ENCODE results near the gene CORO7.

CORO7 gene

DNA sequence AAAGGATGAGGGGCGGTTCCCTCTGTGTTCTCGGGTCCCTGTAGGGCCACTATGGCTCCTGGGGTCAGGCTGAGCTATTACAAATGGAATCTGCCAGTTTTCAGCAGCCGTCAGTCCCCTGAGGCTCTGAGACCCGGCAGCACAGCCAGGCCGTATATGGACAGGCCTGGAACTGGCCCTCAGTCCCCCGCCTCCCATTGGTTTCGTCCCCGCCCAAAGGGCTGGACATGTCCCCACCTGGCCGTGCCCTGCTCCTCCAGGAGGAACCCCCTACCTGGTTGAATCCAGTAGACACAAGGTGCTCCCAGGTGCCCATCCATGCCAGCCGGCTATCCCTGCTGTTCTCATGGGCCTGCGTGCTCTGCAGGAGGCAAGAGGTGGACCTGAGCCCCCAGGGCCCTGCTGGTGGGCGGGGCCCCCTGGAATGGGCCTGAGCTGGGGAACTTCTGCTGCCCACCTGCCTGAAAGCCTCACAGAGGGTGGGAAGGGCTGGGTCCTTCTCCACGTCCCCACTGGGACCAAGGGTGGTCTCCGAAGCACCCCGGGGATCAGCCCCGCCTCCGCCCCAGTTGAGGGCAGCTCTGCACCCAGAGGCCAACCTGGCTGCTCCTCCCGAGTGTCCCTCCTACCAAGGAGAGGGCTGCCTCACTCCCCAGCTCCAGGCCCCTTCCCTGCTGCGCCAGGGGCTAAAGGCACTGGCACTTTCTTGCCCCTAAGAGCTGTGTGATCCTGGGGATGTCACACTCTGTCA lies 27.9 kb downstream of the CORO7 start:
- TF ChIP-seq, protein P1, sequence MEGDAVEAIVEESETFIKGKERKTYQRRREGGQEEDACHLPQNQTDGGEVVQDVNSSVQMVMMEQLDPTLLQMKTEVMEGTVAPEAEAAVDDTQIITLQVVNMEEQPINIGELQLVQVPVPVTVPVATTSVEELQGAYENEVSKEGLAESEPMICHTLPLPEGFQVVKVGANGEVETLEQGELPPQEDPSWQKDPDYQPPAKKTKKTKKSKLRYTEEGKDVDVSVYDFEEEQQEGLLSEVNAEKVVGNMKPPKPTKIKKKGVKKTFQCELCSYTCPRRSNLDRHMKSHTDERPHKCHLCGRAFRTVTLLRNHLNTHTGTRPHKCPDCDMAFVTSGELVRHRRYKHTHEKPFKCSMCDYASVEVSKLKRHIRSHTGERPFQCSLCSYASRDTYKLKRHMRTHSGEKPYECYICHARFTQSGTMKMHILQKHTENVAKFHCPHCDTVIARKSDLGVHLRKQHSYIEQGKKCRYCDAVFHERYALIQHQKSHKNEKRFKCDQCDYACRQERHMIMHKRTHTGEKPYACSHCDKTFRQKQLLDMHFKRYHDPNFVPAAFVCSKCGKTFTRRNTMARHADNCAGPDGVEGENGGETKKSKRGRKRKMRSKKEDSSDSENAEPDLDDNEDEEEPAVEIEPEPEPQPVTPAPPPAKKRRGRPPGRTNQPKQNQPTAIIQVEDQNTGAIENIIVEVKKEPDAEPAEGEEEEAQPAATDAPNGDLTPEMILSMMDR (IDR thresholded peaks at IDR 0.05; ENCODE audit: insufficient read depth, low read length, missing control alignments): no peak
- CTCF ChIA-PET: interaction anchor here (0.9 to 23.7 kb wide), 3 partner anchors 13 to 28 kb away, joined by 3 to 389 read pairs (median 65); no protein-coding TSS in a partner anchor
- no peak for DNase-seq (ENCODE audit: low read depth, low spot score)
- no peak overlapping the region for H3K4me3 ChIP-seq (ENCODE audit: low read depth, low read length)
- POLR2A ChIA-PET: interaction anchor here (3.3 kb wide), 1 partner anchor 16 kb away, joined by 18 read pairs; the partner anchor contains the start of gene VASN

DNA sequence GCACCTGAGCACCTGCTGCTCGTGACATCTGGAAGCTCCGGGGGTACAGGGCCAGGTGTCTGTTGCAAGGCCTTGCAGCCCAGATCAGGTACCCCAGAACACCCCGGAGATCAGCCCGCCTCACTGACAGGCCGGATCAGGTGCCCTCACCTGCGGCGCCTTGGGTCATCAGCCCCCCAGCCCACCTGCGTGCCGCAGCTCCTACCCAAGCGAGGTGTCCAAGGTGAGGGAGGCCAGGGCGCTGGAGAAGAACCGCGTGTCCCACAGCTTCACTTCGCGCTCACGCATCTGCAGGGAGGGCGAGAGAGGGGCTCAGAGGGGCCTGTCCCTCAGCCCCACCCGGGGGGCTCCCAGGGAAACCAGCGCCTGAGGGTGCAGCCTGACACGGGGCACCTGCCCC lies 28.6 kb downstream of the CORO7 start:
- TF ChIP-seq, protein P1 (IDR thresholded peaks at IDR 0.05; ENCODE audit: insufficient read depth, low read length, missing control alignments): no peak
- ChIA-PET POLR2A (no interaction called here), CTCF (interaction anchor here (1.1 to 23.7 kb wide), 3 partner anchors 16 to 30 kb away, joined by 5 to 389 read pairs (median 9); no protein-coding TSS in a partner anchor)
- no peak overlapping the region for H3K4me3 ChIP-seq (ENCODE audit: low read depth, low read length)
- DNase-seq (ENCODE audit: low read depth, low spot score): no peak

DNA sequence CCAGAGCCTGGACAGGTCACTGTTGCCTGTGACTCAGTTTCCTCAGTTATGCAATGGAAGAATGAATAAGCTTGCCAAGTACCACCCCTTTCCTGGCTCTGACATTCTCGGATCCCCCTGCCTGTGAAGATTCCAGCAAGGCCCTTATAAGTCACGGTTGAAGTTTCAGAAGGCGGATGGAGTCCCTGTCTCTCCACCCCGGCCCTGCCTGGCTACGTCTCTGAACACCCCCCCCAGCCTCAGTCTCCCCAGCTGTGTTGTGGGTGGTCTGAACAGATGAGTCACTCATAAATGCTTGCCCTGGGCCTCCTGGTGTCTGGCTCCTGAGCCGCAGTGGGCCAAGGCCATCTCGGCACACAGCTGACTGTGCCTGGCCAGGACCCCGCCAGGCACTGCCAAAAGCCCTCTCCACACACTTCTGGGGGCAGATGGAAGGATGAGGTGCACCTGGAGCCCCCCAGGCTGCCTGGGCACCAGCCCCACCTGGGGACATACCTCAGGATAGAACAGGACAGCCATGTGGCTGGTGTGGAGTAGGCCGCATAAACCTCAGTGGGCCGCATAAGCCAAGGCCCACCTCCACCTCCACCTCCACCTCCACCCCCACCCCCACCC lies 29.3 kb downstream of the CORO7 start:
- POLR2A ChIA-PET: interaction anchor here (1.0 to 2.3 kb wide), 2 partner anchors 10 to 14 kb away, joined by 4 to 15 read pairs; no protein-coding TSS in a partner anchor
- DNase-seq (ENCODE audit: low read depth, low spot score): no peak
- TF ChIP-seq, protein P1 (IDR thresholded peaks at IDR 0.05; ENCODE audit: insufficient read depth, low read length, missing control alignments): no peak
- H3K4me3 ChIP-seq (ENCODE audit: low read depth, low read length): no peak overlapping the region
- CTCF ChIA-PET: interaction anchor here (1.1 to 23.7 kb wide), 4 partner anchors 8 to 29 kb away, joined by 4 to 389 read pairs (median 7); no protein-coding TSS in a partner anchor

DNA sequence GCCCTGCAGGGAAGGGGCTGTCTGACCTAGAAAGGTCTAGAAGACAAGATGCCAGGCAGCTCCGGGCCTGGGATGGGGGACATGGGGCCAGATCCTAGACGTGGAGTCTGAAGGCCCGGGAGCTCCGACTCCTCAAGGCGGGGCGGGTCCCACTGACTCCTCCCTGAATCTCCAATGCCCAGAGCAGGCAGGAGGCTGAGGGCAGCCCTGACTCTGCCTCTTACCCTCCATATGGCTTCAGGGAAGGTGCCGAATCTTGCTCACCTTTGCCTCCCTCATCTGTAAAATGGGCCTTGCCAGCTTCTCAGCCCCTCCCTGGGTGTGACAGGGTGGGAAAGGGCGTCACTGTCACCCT lies 30.0 kb downstream of the CORO7 start:
- DNase-seq (ENCODE audit: low read depth, low spot score): no peak
- ChIA-PET CTCF (interaction anchor here (1.0 to 23.7 kb wide), 6 partner anchors 9 to 28 kb away, joined by 3 to 389 read pairs (median 4); no protein-coding TSS in a partner anchor), POLR2A (interaction anchor here (1.0 to 2.3 kb wide), 3 partner anchors 9 to 14 kb away, joined by 4 to 15 read pairs (median 6); no protein-coding TSS in a partner anchor)
- no peak overlapping the region for H3K4me3 ChIP-seq (ENCODE audit: low read depth, low read length)
- TF ChIP-seq, protein P1 (IDR thresholded peaks at IDR 0.05; ENCODE audit: insufficient read depth, low read length, missing control alignments): no peak

DNA sequence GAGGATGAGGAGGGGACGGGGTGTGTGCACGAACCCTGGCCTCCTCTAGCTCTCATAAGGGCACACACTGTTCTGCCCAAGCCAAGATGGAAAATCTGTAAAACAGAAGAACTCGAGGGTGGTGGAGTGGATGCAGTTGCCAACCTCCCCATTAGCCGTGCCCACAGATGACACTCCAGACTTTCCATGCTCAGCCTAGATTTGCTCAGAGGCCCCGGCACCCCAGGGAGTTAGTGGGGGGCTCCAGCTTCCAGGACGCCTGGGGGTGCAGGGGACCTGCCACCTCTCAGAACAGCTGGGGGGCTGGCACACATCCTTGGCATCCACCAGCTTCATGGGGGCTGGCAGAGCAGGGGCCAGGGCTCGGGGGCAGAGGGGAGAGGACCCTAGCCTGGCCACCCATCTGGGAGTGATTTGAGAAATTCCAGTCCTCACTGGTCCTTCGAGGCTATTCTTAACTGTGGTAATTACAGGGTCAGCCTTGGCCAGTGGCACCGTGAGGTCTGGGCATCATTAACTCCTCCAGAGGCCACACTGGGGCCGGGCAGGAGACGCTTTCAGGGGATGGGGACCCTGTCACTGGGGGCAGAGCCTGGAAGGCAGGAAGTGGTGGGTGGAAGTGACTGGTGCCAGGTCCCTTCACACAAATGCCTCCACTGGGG lies 30.5 kb downstream of the CORO7 start:
- POLR2A ChIA-PET: interaction anchor here (1.0 to 2.3 kb wide), 3 partner anchors 9 to 13 kb away, joined by 4 to 15 read pairs (median 6); no protein-coding TSS in a partner anchor
- H3K4me3 ChIP-seq (ENCODE audit: low read depth, low read length): no peak overlapping the region
- no peak for DNase-seq (ENCODE audit: low read depth, low spot score)
- CTCF ChIA-PET: interaction anchor here (0.9 to 23.7 kb wide), 6 partner anchors 9 to 28 kb away, joined by 3 to 389 read pairs (median 4); no protein-coding TSS in a partner anchor
- TF ChIP-seq, protein P1 (IDR thresholded peaks at IDR 0.05; ENCODE audit: insufficient read depth, low read length, missing control alignments): no peak

Measured in AG04449 (cell line).